A549 (cell line): Measurements from ENCODE around the gene TBC1D8. TPM values are rescaled to one million over a fixed set of nuclear protein-coding genes. Genes with fewer than 3 reads are reported as not detected.

Source experiments
- ATAC-seq, 2 experiments: fragments of 200-7000 bp in 1 of 2; fragments of >200 bp in 1 of 2; cut with Nextera tagmentation in 1 of 2; cut with Tn5 transposase in 1 of 2; 3 replicates each; pipeline versions ENCODE4 v1.8.0 to v1.9.1; 2018 to 2020; ENCODE audit warnings: mild to moderate bottlenecking in 1 of 2, moderate library complexity in 1 of 2
- CTCF ChIA-PET: fragments of 300-600 bp; sonication (Branson Sonifier 250); formaldehyde crosslinking; extraction: SDS; loops from one replicate; lab custom pipeline; 2021; ENCODE audit warnings: antibody characterized with exemption, inconsistent platforms; lab: Yijun Ruan, JAX
- POLR2A ChIA-PET: fragments of 350-600 bp; formaldehyde crosslinking; extraction: SDS; loops from one replicate; lab custom pipeline; 2021; ENCODE audit warnings: antibody characterized with exemption, inconsistent platforms; lab: Yijun Ruan, JAX
- DNase-seq, 2 experiments: peaks; one replicate each; pipeline versions ENCODE4 v3.0.0 to v3.0.0-alpha.2; 2011 to 2016; ENCODE audit warnings: low read depth in 1 of 2, low spot score in 1 of 2
- FAIRE-seq: peaks from 2 replicates; lab custom pipeline; 2011; peaks lifted over from hg19 to GRCh38; lab: Jason Lieb, UNC
- H3K27ac ChIP-seq, 2 experiments: fragments of >200 bp; sonication (Bioruptor Twin); formaldehyde crosslinking; 3 replicates each; pipeline ENCODE4 v1.5.1; 2016 to 2017
- H3K4me1 ChIP-seq: fragments of >200 bp; sonication (Bioruptor Twin); formaldehyde crosslinking; 3 replicates; pipeline ENCODE4 v1.6.1; 2016
- H3K4me2 ChIP-seq: fragments of >200 bp; sonication (Bioruptor Twin); formaldehyde crosslinking; 3 replicates; pipeline ENCODE4 v1.6.1; 2016
- H3K4me3 ChIP-seq: fragments of >200 bp; sonication (Bioruptor Twin); formaldehyde crosslinking; 3 replicates; pipeline ENCODE4 v1.5.1; 2016
- H3K9me3 ChIP-seq: fragments of >200 bp; sonication (Bioruptor Twin); formaldehyde crosslinking; 3 replicates; pipeline ENCODE4 v1.6.1; 2016
- BHLHE40 ChIP-seq: IDR thresholded peaks from 2 replicates; pipeline ENCODE4 v1.6.1; 2012; ENCODE audit warnings: low read depth, low read length, inconsistent platforms
- CBX2 ChIP-seq: fragments of 200-600 bp; sonication (generic); IDR thresholded peaks from 2 replicates; pipeline ENCODE4 v1.6.1; 2016; ENCODE audit warnings: low read depth, mild to moderate bottlenecking, borderline replicate concordance
- CBX8 ChIP-seq: fragments of 200-600 bp; sonication (generic); IDR thresholded peaks from 2 replicates; pipeline ENCODE4 v1.6.1; 2016
- ELK1 ChIP-seq: fragments of 150-350 bp; IDR thresholded peaks from 2 replicates; pipeline ENCODE4 v1.6.1; 2014; ENCODE audit warnings: low read depth, mild to moderate bottlenecking, low read length
- ESRRA ChIP-seq: fragments of 150-350 bp; IDR thresholded peaks from 2 replicates; pipeline ENCODE4 v1.6.1; 2014; ENCODE audit warnings: mild to moderate bottlenecking, low read length, borderline replicate concordance
- FOSB ChIP-seq: fragments of 250-450 bp; sonication (Bioruptor Pico); IDR thresholded peaks from 2 replicates; pipeline ENCODE4 v1.5.0; 2020; ENCODE audit warnings: mild to moderate bottlenecking, moderate library complexity
- FOSL2 ChIP-seq, 2 experiments: fragments of 450-650 bp in 1 of 2; fragments of >200 bp in 1 of 2; sonication (Bioruptor Twin) in 1 of 2; formaldehyde crosslinking; IDR thresholded peaks; 2 replicates each; pipeline versions ENCODE4 v1.5.0 to v1.6.1; 2016 to 2020; ENCODE audit warnings: mild to moderate bottlenecking in 1 of 2, moderate library complexity in 1 of 2
- HEYL ChIP-seq: fragments of 250-450 bp; sonication (Bioruptor Pico); IDR thresholded peaks from 2 replicates; pipeline ENCODE4 v1.8.0; 2021; ENCODE audit warnings: mild to moderate bottlenecking, moderate library complexity
- HOXA7 ChIP-seq: fragments of 250-450 bp; sonication (Bioruptor Pico); IDR thresholded peaks from 2 replicates; pipeline ENCODE4 v1.5.0; 2020; ENCODE audit warnings: mild to moderate bottlenecking, moderate library complexity
- JUN ChIP-seq, 2 experiments: fragments of >200 bp; sonication (Bioruptor Twin); formaldehyde crosslinking; IDR thresholded peaks; 2 replicates in 1 of 2; 3 replicates in 1 of 2; pipeline ENCODE4 v1.6.1; 2016 to 2017
- KDM5A ChIP-seq: fragments of 200-600 bp; sonication (generic); IDR thresholded peaks from 2 replicates; pipeline ENCODE4 v1.6.1; 2016; ENCODE audit warnings: antibody characterized with exemption, mild to moderate bottlenecking
- NPAS2 ChIP-seq: fragments of 250-450 bp; sonication (Bioruptor Pico); IDR thresholded peaks from 2 replicates; pipeline ENCODE4 v1.8.0; 2022; ENCODE audit warnings: mild to moderate bottlenecking, moderate library complexity, borderline replicate concordance
- NR3C1 ChIP-seq: fragments of >200 bp; sonication (Bioruptor Twin); formaldehyde crosslinking; IDR thresholded peaks from 3 replicates; pipeline ENCODE4 v1.6.1; 2017
- PHF8 ChIP-seq: fragments of 200-600 bp; sonication (generic); IDR thresholded peaks from 2 replicates; pipeline ENCODE4 v1.6.1; 2016; ENCODE audit warnings: low read depth, mild to moderate bottlenecking, antibody characterized with exemption, moderate library complexity, borderline replicate concordance
- RARB ChIP-seq: fragments of 250-450 bp; sonication (Bioruptor Pico); IDR thresholded peaks from 2 replicates; pipeline ENCODE4 v1.8.0; 2021; ENCODE audit warnings: mild to moderate bottlenecking, moderate library complexity
- SMC3 ChIP-seq: fragments of >200 bp; sonication (Bioruptor Twin); formaldehyde crosslinking; IDR thresholded peaks from 3 replicates; pipeline ENCODE4 v1.6.1; 2018; ENCODE audit warnings: inconsistent platforms
- SREBF2 ChIP-seq: fragments of 450-650 bp; IDR thresholded peaks from 2 replicates; pipeline ENCODE4 v1.6.1; 2014; ENCODE audit warnings: mild to moderate bottlenecking, moderate library complexity
- ZNF302 ChIP-seq: fragments of 250-450 bp; sonication (Bioruptor Pico); IDR thresholded peaks from 2 replicates; pipeline ENCODE4 v1.9.0; 2021; ENCODE audit warnings: inconsistent platforms, mild to moderate bottlenecking, moderate library complexity
- WGBS: methylation state at CpG from one replicate; pipeline ENCODE4 v1.1.6; 2017; ENCODE audit errors: missing lambda C conversion rate; 5-methylcytosine and 5-hydroxymethylcytosine counted together
- polyA plus RNA-seq, 4 experiments: library from polyadenylated mRNA; depleted of rRNA in 3 of 4; stranded (reverse); fragments of >200 nt; fragmentation: RNase III in 1 of 4; extraction: RNeasy Plus Mini Kit Qiagen cat#74134 plus additional on column Dnase treatment in 1 of 4; gene quantifications; 2 replicates in 3 of 4; 3 replicates in 1 of 4; pipeline ENCODE4 v1.2.3, GENCODE V29; 2011 to 2017
- TF ChIP-seq, protein P1 (sequence below): fragments of 250-450 bp; sonication (Bioruptor Pico); IDR thresholded peaks from 2 replicates; pipeline ENCODE4 v1.5.0; 2020; ENCODE audit warnings: low read depth, mild to moderate bottlenecking, moderate library complexity
- TF ChIP-seq, protein P2 (sequence below): fragments of >200 bp; sonication (Bioruptor Twin); formaldehyde crosslinking; IDR thresholded peaks from 2 replicates; pipeline ENCODE4 v1.6.1; 2016
- TF ChIP-seq, protein P3 (sequence below): fragments of 200-600 bp; sonication (generic); IDR thresholded peaks from 2 replicates; pipeline ENCODE4 v1.6.1; 2016; ENCODE audit warnings: antibody characterized with exemption, mild to moderate bottlenecking, moderate library complexity

The TBC1D8 gene
- polyA plus RNA-seq, 2 of the 4 experiments (the other 2 are of a cell fraction) = 35.3 to 107 TPM

GRCh38 chr2:100991404-100991773 lies 159.8 kb downstream of the TBC1D8 start:
- H3K27ac ChIP-seq = no peak overlapping the region
- TF ChIP-seq PHF8 = no peak
- TF ChIP-seq, protein P1, sequence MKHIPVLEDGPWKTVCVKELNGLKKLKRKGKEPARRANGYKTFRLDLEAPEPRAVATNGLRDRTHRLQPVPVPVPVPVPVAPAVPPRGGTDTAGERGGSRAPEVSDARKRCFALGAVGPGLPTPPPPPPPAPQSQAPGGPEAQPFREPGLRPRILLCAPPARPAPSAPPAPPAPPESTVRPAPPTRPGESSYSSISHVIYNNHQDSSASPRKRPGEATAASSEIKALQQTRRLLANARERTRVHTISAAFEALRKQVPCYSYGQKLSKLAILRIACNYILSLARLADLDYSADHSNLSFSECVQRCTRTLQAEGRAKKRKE (CRISPR knock-in tag) = no peak
- no peak for TF ChIP-seq ESRRA
- TF ChIP-seq HEYL = no peak
- TF ChIP-seq KDM5A = no peak
- no peak for TF ChIP-seq CBX2
- no peak for TF ChIP-seq FOSL2 (IDR thresholded peaks at IDR 0.05)
- TF ChIP-seq FOSL2 (CRISPR knock-in tag; IDR thresholded peaks at IDR 0.05) = no peak
- TF ChIP-seq NPAS2 (CRISPR knock-in tag) = no peak
- no peak for TF ChIP-seq RARB (CRISPR knock-in tag)
- TF ChIP-seq NR3C1 = no peak
- no peak for TF ChIP-seq BHLHE40
- TF ChIP-seq, all 56 proteins: peak for 0
- H3K9me3 ChIP-seq = no peaks in the 10 kb centered on the region
- no peaks in the 10 kb centered on the region for H3K4me1 ChIP-seq
- ChIA-PET CTCF (interaction anchor here (0.6 to 8.7 kb wide), 2 partner anchors 170 to 383 kb away, joined by 4 to 133 read pairs; no protein-coding TSS in a partner anchor), POLR2A (no interaction called here)
- 92% methylated on average over 5 of the region's 5 CpGs for WGBS
- H3K4me3 ChIP-seq = no peak overlapping the region
- ATAC-seq (no peak; a peak in 1 of 6 replicates), FAIRE-seq (no peak), DNase-seq (no peak)
- H3K4me2 ChIP-seq = no peak overlapping the region

DNA sequence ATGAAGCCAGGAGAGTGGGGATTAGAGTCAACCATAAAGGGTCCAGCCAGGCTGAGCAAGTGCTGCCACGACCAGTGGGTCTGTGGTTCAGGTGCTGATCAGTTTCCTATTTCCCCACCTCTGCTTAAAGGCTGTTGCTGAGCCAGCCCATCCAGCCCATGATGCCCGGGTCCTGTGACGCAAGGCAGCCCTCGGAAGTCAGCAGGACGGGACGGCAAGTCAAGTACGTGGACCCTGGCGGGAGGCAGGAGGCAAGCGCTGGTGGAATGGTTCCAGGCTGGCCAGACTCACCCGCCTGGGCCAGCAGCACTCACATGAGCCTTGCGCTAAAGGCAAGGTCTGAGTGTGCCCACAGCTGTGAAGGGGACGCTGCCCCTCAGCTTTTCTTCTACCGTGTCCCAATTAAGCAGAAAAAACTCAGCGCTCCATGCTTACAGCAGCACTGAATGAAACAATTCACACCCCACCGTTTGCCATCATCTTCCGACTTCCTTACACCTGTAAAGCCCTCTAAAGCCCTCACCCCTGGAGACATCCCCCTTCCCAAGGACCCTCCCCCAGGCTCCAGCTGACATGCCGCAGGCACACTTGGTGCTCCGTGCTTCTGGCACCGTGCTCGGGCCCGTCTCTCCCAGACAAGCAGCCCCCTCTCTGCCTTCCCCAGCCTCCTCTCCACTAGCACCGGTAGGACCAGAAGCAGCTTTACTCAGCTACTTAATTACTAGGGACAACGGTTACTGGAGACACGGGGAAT lies 160.4 kb downstream of the TBC1D8 start:
- ATAC-seq (no peak), DNase-seq (no peak), FAIRE-seq (no peak)
- Histone ChIP-seq H3K9me3 (no peaks in the 10 kb centered on the region), H3K27ac (no peak overlapping the region), H3K4me1 (no peaks in the 10 kb centered on the region), H3K4me2 (no peak overlapping the region), H3K4me3 (no peak overlapping the region)
- POLR2A ChIA-PET = no interaction called here
- WGBS = 92% methylated on average over 21 of the region's 24 CpGs
- CTCF ChIA-PET = interaction anchor here (0.6 to 8.7 kb wide), 3 partner anchors 170 to 396 kb away, joined by 4 to 133 read pairs (median 5); no protein-coding TSS in a partner anchor
- TF ChIP-seq NR3C1 = no peak
- TF ChIP-seq, protein P2, sequence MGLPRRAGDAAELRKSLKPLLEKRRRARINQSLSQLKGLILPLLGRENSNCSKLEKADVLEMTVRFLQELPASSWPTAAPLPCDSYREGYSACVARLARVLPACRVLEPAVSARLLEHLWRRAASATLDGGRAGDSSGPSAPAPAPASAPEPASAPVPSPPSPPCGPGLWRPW = no peak
- no peak for TF ChIP-seq HOXA7 (CRISPR knock-in tag)
- no peak for TF ChIP-seq FOSB (CRISPR knock-in tag)
- no peak for TF ChIP-seq ELK1
- no peak for TF ChIP-seq ZNF302
- TF ChIP-seq, protein P3, sequence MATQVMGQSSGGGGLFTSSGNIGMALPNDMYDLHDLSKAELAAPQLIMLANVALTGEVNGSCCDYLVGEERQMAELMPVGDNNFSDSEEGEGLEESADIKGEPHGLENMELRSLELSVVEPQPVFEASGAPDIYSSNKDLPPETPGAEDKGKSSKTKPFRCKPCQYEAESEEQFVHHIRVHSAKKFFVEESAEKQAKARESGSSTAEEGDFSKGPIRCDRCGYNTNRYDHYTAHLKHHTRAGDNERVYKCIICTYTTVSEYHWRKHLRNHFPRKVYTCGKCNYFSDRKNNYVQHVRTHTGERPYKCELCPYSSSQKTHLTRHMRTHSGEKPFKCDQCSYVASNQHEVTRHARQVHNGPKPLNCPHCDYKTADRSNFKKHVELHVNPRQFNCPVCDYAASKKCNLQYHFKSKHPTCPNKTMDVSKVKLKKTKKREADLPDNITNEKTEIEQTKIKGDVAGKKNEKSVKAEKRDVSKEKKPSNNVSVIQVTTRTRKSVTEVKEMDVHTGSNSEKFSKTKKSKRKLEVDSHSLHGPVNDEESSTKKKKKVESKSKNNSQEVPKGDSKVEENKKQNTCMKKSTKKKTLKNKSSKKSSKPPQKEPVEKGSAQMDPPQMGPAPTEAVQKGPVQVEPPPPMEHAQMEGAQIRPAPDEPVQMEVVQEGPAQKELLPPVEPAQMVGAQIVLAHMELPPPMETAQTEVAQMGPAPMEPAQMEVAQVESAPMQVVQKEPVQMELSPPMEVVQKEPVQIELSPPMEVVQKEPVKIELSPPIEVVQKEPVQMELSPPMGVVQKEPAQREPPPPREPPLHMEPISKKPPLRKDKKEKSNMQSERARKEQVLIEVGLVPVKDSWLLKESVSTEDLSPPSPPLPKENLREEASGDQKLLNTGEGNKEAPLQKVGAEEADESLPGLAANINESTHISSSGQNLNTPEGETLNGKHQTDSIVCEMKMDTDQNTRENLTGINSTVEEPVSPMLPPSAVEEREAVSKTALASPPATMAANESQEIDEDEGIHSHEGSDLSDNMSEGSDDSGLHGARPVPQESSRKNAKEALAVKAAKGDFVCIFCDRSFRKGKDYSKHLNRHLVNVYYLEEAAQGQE = no peak
- no peak for TF ChIP-seq CBX8
- no peak for TF ChIP-seq SMC3
- TF ChIP-seq ESRRA = no peak
- TF ChIP-seq JUN (IDR thresholded peaks at IDR 0.05) = no peak
- TF ChIP-seq SREBF2 = no peak
